Tibial artery (tissue), 4 donors: ENCODE measurements around the gene PLA2R1.
"Not testable (repeated sequence)": the region's sequence is repeated elsewhere in the genome, so short reads cannot be mapped to it uniquely, and the experiment has no call there.

Source experiments
- DNase-seq, 2 donors: peaks; one replicate each; pipeline ENCODE4 v3.0.0-alpha.2; 2019
- H3K27ac ChIP-seq, 2 donors: fragments of 200-600 bp; sonication (generic) in 1 of 2; 1 replicate in 1 of 2; 2 replicates in 1 of 2; pipeline ENCODE4 v1.5.1; 2018 to 2019; ENCODE audit warnings: mild to moderate bottlenecking in 1 of 2
- H3K27me3 ChIP-seq, 2 donors: fragments of 200-600 bp; sonication (generic) in 1 of 2; one replicate each; pipeline versions ENCODE4 v1.5.1 to v1.6.0; 2016 to 2019
- H3K36me3 ChIP-seq, 3 donors: fragments of 200-600 bp; sonication (generic) in 2 of 3; one replicate each; pipeline ENCODE4 v1.5.1; 2016 to 2019; ENCODE audit warnings: mild to moderate bottlenecking in 2 of 3
- H3K4me1 ChIP-seq, 4 donors: fragments of 200-600 bp; sonication (generic) in 2 of 4; 1 replicate in 3 of 4; 2 replicates in 1 of 4; pipeline ENCODE4 v1.5.1; 2016 to 2019
- H3K4me3 ChIP-seq, 2 donors: fragments of 200-600 bp; sonication (generic) in 1 of 2; 1 replicate in 1 of 2; 2 replicates in 1 of 2; pipeline ENCODE4 v1.5.1; 2018 to 2019; ENCODE audit warnings: mild to moderate bottlenecking in 2 of 2
- H3K9me3 ChIP-seq, 3 donors: fragments of 200-600 bp; sonication (generic) in 1 of 3; one replicate each; pipeline ENCODE4 v1.5.1; 2016 to 2019
- CTCF ChIP-seq, 2 experiments: fragments of 200-600 bp in 1 of 2; fragments of 450-650 bp in 1 of 2; IDR thresholded peaks; one replicate each; pipeline ENCODE4 v1.5.1; 2017 to 2019; ENCODE audit warnings: antibody characterized with exemption in 2 of 2, mild to moderate bottlenecking in 1 of 2, moderate library complexity in 1 of 2
- intact Hi-C: fragments of 100-400 bp; cut with DNase I; formaldehyde crosslinking; loops from one replicate; pipeline ENCODE4 v1.15.0; 2023; ENCODE audit warnings: low total_unique reads

The PLA2R1 gene

GRCh38 chr2:160039166-160039903 lies 23.1 kb downstream of the PLA2R1 start:
- intact Hi-C loops: no loop called here
- Histone ChIP-seq H3K4me1 (peaks cover 0 to 47% (median 25%) of the 10 kb centered on the region in 4 donors), H3K4me3 (no peak overlapping the region), H3K9me3 (no peaks in the 10 kb centered on the region), H3K27ac (peak overlapping the region; percentile 33 to 45), H3K27me3 (no peaks in the 10 kb centered on the region), H3K36me3 (peaks cover 0 to 35% (median 4%) of the 10 kb centered on the region in 3 donors)
- DNase-seq: peak; percentile 69 to 84
- TF ChIP-seq CTCF (IDR thresholded peaks at IDR 0.05): no peak

- intact Hi-C loops, H3K4me3 ChIP-seq, H3K9me3 ChIP-seq, DNase-seq, H3K27me3 ChIP-seq: not testable (repeated sequence)
- Histone ChIP-seq H3K27ac (peak overlapping the region; percentile 7 to 33), H3K4me1 (peaks cover 0 to 52% (median 25%) of the 10 kb centered on the region in 4 donors), H3K36me3 (peaks cover 0 to 28% (median 0%) of the 10 kb centered on the region in 3 donors)
These were observed 23.8 kb downstream of the PLA2R1 start for GRCh38 chr2:160038662-160039061.

- H3K27me3 ChIP-seq: no peaks in the 10 kb centered on the region
- H3K9me3 ChIP-seq: no peaks in the 10 kb centered on the region
- H3K27ac ChIP-seq: no peak overlapping the region
- intact Hi-C loops: no loop called here
- H3K4me3 ChIP-seq: no peak overlapping the region
- no peak for TF ChIP-seq CTCF (IDR thresholded peaks at IDR 0.05)
- DNase-seq: no peak
- peaks cover 0 to 55% (median 22%) of the 10 kb centered on the region in 4 donors for H3K4me1 ChIP-seq
- H3K36me3 ChIP-seq: peaks cover 0 to 24% (median 0%) of the 10 kb centered on the region in 3 donors
These were observed 25.7 kb downstream of the PLA2R1 start for GRCh38 chr2:160036736-160037135.

- H3K9me3 ChIP-seq: no peaks in the 10 kb centered on the region
- peaks cover 0 to 48% (median 14%) of the 10 kb centered on the region in 4 donors for H3K4me1 ChIP-seq
- peaks cover 0 to 14% (median 0%) of the 10 kb centered on the region in 3 donors for H3K36me3 ChIP-seq
- H3K27me3 ChIP-seq: no peaks in the 10 kb centered on the region
- H3K27ac ChIP-seq: peak overlapping the region; percentile 15 to 65
- TF ChIP-seq CTCF (IDR thresholded peaks at IDR 0.05): no peak
- H3K4me3 ChIP-seq: no peak overlapping the region
- intact Hi-C loops: no loop called here
- no peak for DNase-seq
These were observed 27.3 kb downstream of the PLA2R1 start for GRCh38 chr2:160035125-160035524.

- TF ChIP-seq CTCF (IDR thresholded peaks at IDR 0.05): no peak
- Histone ChIP-seq H3K4me1 (peaks cover 0 to 44% (median 7%) of the 10 kb centered on the region in 4 donors), H3K27me3 (no peaks in the 10 kb centered on the region), H3K36me3 (peaks cover 0 to 14% (median 0%) of the 10 kb centered on the region in 3 donors), H3K9me3 (no peaks in the 10 kb centered on the region), H3K4me3 (no peak overlapping the region), H3K27ac (peak overlapping the region; percentile 39 to 65)
- no peak for DNase-seq
- intact Hi-C loops: no loop called here
These were observed 28.0 kb downstream of the PLA2R1 start for GRCh38 chr2:160034396-160034795.

GRCh38 chr2:160033732-160034392 lies 28.6 kb downstream of the PLA2R1 start:
- intact Hi-C loops: no loop called here
- peak overlapping the region; percentile 39 to 65 for H3K27ac ChIP-seq
- peaks cover 0 to 44% (median 8%) of the 10 kb centered on the region in 4 donors for H3K4me1 ChIP-seq
- H3K4me3 ChIP-seq: no peak overlapping the region
- H3K27me3 ChIP-seq: no peaks in the 10 kb centered on the region
- no peak for DNase-seq
- H3K9me3 ChIP-seq: no peaks in the 10 kb centered on the region
- H3K36me3 ChIP-seq: peaks cover 0 to 14% (median 0%) of the 10 kb centered on the region in 3 donors
- TF ChIP-seq CTCF (IDR thresholded peaks at IDR 0.05): no peak
